HG02885 (cell line): ENCODE data around the gene TMEM184A.

Source experiments
- ATAC-seq: cut with Tn5 transposase; IDR thresholded peaks from one replicate; pipeline ENCODE4 v1.9.1; 2021; ENCODE audit warnings: mild to moderate bottlenecking; ENCODE audit not compliant: unreplicated experiment, poor library complexity

Gene TMEM184A

GRCh38 chr7:1569016-1569415, 13.0 kb upstream of the TMEM184A start:
- ATAC-seq, result no peak

DNA sequence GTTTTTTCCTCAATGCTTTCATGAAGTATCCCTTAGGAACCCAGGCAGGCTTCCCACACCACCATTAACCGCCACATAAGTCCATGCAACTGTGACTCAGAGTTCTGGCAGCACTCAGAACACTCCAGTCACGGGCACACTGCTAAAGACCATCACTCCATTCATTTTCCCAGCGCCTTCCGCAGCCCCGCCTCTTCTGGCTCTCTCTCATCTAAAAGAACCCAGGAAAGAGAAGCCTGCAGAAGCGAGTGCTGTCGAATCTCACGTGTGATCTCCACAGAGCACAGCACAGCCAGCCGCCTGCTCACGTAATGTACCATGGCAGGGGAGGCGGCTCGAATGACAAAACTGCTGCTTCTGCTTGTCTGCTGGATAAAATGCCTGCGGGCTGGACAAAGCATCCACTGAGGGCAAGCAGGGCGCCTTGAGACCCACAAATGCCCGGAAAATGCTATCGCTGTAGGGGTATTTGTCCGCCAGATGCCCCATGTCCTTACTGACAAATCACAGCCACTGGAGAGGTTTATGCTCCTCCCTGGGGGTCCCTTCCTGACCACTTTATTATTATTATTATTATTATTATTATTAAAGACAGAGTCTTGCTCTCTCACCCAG, 12.0 kb upstream of the TMEM184A start:
- ATAC-seq, result no peak

DNA sequence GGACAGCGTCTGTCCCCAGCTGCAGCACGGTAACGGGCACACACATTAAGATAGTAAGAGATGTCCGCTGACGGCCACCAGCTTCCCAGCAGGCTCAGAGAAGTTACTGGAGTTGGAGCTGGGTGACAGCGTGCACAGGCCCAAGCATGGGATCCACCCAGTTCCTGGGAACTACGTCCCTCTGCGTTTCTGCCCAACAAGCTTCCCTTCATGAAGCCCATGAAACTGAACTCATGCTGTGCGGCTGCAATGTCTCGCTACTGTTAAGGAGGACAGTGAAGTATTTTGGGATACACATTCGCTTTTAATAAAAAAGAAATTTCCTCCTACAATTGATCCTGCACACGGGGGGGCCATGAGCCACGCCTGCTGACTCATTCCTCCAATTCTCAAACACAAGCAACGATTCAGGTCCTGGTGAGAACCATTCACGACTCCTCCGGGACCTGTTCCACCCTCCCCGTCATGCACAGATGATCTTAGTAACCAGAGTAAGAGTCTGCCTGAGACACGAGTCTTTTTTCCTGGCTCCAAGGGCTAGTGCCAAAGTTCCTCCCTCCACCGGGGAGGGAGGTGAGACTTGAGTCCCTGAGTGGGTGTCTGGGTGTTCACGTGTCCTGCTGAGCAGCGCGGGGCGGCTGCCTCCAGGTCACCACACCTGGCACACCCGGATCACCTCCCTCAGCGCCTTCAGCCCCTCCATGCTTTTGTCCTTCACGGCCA, 11.2 kb upstream of the TMEM184A start:
- no peak for ATAC-seq

DNA sequence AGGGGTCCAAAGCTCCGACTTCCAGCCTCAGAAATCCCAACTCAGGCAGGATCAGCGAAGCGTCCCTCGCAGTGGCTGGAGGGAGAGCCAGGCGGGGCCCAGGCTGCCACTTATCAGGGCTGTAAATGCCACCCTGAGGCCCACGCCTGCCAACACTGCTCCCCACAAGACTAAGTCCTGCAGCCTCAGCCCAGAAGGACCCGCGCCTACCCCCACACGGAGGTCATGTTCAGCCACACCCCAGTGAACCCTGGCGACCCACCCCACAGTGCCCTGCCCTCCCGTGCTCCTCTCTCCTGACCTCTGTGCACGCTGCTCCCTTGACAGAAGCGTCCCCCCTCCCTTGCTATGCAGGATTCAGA, 10.7 kb upstream of the TMEM184A start:
- no peak for ATAC-seq

GRCh38 chr7:1564603-1565022, 8.6 kb upstream of the TMEM184A start:
- ATAC-seq, result no peak

GRCh38 chr7:1563981-1564602, 8.1 kb upstream of the TMEM184A start:
- no peak for ATAC-seq

DNA sequence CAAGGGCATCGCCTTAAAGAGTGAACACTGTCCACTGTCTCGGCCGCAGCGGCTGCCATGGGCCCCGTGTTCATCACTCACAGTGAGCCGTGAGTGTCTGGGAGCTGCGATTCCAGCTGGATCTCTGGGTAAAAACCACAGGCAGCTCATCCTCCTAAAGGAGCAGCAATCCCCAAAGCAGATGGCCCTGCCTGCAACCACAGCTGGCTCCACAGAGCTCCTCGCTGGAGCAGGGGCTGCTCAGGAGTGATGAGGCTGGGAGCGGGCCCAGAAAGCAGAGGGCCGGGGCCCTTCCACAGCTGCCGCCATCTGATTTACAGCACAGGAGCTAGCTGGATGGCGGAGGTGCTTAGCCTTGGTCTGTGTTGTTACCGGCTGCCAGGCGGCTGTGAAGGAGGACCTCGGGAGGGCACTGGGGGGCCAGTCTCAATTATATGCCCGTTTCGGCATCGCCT, 6.6 kb upstream of the TMEM184A start:
- ATAC-seq, result no peak

GRCh38 chr7:1562116-1562515, 6.1 kb upstream of the TMEM184A start:
- ATAC-seq, result no peak

- ATAC-seq, result no peak
Observed at GRCh38 chr7:1561036-1561940, 5.3 kb upstream of the TMEM184A start.

DNA sequence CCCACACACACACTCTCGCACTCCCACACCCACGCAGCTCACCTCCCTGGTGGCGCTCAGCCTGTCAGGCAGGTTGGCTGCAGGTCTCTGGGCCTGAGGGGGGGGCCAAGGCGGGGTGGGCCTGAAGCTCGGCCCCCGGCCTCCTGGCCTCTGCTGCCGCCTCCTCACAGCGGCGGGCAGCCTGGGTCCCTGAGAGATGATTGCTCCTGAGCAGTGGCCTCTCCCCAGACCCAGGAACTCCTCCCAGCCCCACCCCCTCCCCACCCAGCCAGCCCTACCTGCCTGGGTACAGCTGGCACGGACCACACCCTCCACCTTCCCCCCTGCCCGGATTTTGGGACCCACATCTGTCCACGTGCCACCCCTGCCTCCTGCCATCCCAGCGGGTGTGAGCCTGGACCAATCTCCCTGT, 4.6 kb upstream of the TMEM184A start:
- no peak for ATAC-seq

GRCh38 chr7:1559626-1560590, 3.9 kb upstream of the TMEM184A start:
- no peak for ATAC-seq

DNA sequence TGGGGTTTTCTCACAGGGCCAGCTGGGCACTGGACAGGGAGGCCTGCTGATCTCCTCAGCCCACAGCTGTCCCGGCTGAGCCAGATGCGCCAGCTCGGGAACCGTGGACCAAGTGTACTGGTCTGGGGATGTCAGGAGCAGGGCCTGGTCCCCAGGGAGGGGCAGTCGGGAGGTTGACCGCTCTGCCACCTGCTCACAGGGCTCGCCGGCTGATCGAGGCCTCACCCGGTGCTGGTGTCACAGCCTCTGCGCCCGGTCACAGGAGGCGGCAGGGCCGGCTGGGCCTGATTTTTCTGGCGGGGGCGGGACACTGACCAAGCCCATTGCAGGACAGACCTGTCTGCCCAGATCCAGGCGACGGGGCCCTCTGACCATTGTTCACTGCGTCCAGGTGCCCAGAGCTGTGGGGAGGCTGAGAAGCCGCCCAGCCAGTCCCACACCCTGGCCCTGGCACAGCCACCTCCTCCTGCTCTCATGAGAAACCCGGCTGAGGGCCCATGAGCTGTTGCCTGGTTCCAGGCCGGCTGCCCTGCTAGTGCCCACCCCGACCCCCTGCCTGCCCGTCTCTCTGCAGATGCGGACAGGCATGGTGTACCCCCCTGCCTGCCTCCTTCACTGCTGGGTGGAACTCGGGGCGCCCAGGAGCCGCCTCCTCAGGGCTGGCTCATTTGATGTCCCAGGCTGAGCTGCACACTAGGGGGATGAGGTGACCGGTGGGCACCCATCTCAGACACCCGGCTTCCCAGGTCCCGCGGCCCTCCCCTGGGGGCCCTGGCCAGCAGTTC, 3.0 kb upstream of the TMEM184A start:
- no peak for ATAC-seq

DNA sequence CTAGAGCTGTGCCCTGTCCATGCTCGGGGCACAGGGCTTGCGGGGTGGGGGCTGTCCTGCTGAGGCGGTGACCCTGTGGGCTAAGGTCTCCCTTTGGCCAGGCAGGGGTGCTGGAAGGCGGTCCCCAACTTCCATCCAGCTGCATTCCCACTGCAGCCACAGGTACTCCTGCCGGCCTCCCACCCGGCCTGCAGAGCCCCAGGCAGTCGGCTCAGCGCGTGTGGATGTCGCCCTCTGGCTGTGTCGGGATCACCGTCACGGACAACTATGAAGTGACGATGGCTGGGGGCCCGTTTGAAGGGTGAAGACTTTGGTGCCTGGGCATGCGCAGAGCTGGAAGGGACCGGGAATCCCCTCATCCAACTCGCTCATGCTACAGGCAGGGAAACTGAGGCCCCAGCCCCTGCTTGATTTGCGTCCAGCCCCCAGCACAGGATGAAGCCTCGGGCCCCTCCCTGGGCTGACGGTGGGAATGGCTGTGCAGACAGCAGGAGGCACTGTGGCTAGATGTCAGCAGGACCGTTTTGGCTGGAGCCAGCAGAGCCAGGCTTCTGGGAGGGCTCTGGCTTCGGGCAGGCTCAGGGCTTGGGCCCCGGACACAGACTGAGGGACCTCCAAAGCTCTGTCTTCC, 2.3 kb upstream of the TMEM184A start:
- no peak for ATAC-seq

GRCh38 chr7:1557771-1558170, 1.8 kb upstream of the TMEM184A start:
- ATAC-seq, result no peak

GRCh38 chr7:1557006-1557405, 1.0 kb upstream of the TMEM184A start:
- ATAC-seq, result no peak

DNA sequence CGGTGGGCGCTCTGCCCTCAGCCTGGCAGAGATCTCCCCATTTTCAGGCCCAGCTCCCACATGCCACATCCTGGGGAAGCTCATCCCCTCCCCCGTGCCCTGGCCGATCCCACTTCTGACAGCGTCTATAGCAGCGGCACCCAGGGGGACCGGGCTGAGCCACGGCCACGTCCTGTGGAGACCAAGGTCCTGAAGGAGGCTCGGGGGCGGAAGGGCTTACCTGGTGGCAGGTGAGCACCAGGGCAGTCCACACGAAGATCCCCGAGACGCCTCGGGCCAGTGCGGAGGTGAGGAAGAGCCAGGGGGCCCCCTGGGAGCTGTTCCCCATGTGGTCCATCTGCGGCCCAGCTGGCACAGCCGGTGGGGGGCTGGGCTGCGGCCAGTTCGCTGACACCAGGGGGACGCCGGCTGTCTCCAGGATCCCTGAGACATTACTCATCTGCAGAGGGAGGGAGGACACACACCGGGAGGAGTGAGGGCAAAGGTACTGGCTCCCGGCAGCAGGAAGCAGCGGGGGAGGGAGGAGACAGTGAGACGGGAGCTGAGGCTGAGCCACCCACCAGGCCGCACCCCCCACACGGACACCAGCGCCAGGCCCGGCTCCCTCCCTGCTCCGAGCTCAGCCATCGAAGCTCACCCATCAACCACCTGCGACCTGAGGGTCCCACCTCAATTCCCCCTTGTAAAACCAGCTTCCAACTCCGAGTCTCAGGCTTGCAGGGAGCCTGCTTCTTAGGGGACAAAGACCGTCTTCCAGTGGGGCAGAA, 776 bp downstream of the TMEM184A start:
- no peak for ATAC-seq

DNA sequence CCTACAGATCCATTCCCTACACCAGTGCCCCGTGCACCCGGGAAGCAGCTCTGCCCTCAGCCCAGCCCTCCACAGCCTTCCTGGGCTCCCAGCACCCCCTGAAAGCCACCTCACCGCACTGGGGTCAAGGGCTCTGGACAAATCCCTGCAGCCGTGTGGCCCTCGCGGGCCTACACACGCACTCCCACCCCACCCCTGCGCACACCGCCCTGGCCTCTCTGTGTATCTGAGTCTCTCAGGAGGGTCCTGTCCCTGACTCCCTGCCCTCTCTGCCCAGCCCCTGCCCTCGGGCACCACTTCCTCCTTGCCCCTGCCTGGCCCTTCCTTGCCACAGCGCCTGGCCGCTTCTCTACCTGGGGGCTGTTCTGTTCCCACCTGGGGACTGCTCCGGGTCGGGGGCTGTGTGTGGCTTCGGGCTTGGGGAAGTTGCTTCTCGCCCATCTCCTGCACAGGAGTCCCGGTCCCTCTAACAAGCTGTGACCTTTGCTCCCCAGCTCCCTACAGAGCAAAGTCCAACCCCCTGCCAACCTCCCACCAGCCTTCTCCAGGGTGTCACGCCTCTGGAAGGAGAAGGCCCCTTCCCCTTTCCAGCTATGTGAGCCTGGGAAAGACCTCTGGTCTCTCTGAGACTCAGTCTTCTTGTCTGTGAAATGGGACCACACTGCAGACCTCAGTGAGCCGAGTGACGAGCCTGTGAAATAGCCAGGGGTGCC, 1.5 kb downstream of the TMEM184A start:
- no peak for ATAC-seq
